Testis (tissue), 3 donors: ENCODE results near the gene LUZP2. TPM values are rescaled to one million over a fixed set of nuclear protein-coding genes. Genes with fewer than 3 reads are reported as not detected.

Experiments
- DNase-seq: peaks from one replicate; pipeline ENCODE4 v3.0.0-alpha.2; 2019
- H3K27ac ChIP-seq, 2 donors: fragments of 200-600 bp; sonication (generic); one replicate each; pipeline ENCODE4 v1.5.1; 2019
- H3K27me3 ChIP-seq: fragments of 200-600 bp; sonication (generic); one replicate; pipeline ENCODE4 v1.5.1; 2019
- H3K36me3 ChIP-seq: fragments of 200-600 bp; sonication (generic); one replicate; pipeline ENCODE4 v1.5.1; 2017; ENCODE audit warnings: low read depth; ENCODE audit errors: missing control alignments
- H3K4me1 ChIP-seq: fragments of 200-600 bp; sonication (generic); one replicate; pipeline ENCODE4 v1.5.1; 2019
- H3K4me3 ChIP-seq, 2 donors: fragments of 200-600 bp; sonication (generic); one replicate each; pipeline ENCODE4 v1.5.1; 2017 to 2019
- H3K9me3 ChIP-seq: fragments of 200-600 bp; sonication (generic); one replicate; pipeline ENCODE4 v1.5.1; 2017
- CTCF ChIP-seq, 3 experiments: fragments of 450-650 bp in 2 of 3; fragments of 200-600 bp in 1 of 3; sonication (generic) in 1 of 3; IDR thresholded peaks; one replicate each; pipeline ENCODE4 v1.5.1; 2016 to 2019; ENCODE audit warnings: antibody characterized with exemption in 3 of 3, mild to moderate bottlenecking in 2 of 3, moderate library complexity in 1 of 3
- POLR2A ChIP-seq: fragments of 450-650 bp; IDR thresholded peaks from one replicate; pipeline ENCODE4 v1.6.1; 2017; ENCODE audit warnings: antibody characterized with exemption, mild to moderate bottlenecking, moderate library complexity
- WGBS, 2 donors: methylation state at CpG; one replicate each; pipeline ENCODE4 v1.1.5; 2018; 5-methylcytosine and 5-hydroxymethylcytosine counted together
- intact Hi-C: fragments of 100-400 bp; cut with DNase I; formaldehyde crosslinking; loops from one replicate; pipeline ENCODE4 v1.15.1; 2023; ENCODE audit warnings: low total_unique reads
- polyA plus RNA-seq: library from polyadenylated mRNA; stranded (reverse); fragments of 350-450 nt; fragmentation: Illumina TruSeq; extraction: RNeasy Lipid Tissue Mini Kit (QIAGEN cat#74804); gene quantifications from one replicate; pipeline ENCODE4 v1.2.3, GENCODE V29; 2014; ENCODE audit warnings: low read depth, low replicate concordance; ENCODE audit not compliant: insufficient read depth
- total RNA-seq, 2 donors: library from RNA; depleted of rRNA; stranded (reverse); fragments of >200 nt; gene quantifications; one replicate each; pipeline ENCODE4 v1.2.3, GENCODE V29; 2016

The LUZP2 gene
- total and polyA plus RNA-seq, 3 donors from 2014 or later: 0.63 to 0.98 (median 0.74) TPM

- no peak overlapping the region for H3K4me3 ChIP-seq
- intact Hi-C loops: no loop called here
- no peaks in the 10 kb centered on the region for H3K4me1 ChIP-seq
- H3K36me3 ChIP-seq: no peaks in the 10 kb centered on the region
- DNase-seq: no peak
- H3K27ac ChIP-seq: no peak overlapping the region
- 93 to 100% methylated on average over 1 of the region's 1 CpG for WGBS, 2 donors
- no peaks in the 10 kb centered on the region for H3K9me3 ChIP-seq
- no peaks in the 10 kb centered on the region for H3K27me3 ChIP-seq
- TF ChIP-seq POLR2A (no peak), CTCF (IDR thresholded peaks at IDR 0.05) (no peak)
Observed at GRCh38 chr11:24572376-24572775, 75.5 kb downstream of the LUZP2 start.

GRCh38 chr11:24574461-24574860, 77.6 kb downstream of the LUZP2 start:
- 70 to 77% methylated on average over 1 of the region's 1 CpG for WGBS, 2 donors
- Histone ChIP-seq H3K9me3 (no peaks in the 10 kb centered on the region), H3K36me3 (no peaks in the 10 kb centered on the region), H3K27me3 (no peaks in the 10 kb centered on the region), H3K4me1 (no peaks in the 10 kb centered on the region), H3K27ac (no peak overlapping the region), H3K4me3 (no peak overlapping the region)
- intact Hi-C loops: no loop called here
- no peak for DNase-seq
- TF ChIP-seq POLR2A: no peak
- TF ChIP-seq CTCF (IDR thresholded peaks at IDR 0.05): no peak

- Histone ChIP-seq H3K27ac (no peak overlapping the region), H3K27me3 (no peaks in the 10 kb centered on the region), H3K4me1 (no peaks in the 10 kb centered on the region), H3K4me3 (no peak overlapping the region), H3K9me3 (no peaks in the 10 kb centered on the region), H3K36me3 (no peaks in the 10 kb centered on the region)
- no peak for TF ChIP-seq POLR2A
- TF ChIP-seq CTCF (IDR thresholded peaks at IDR 0.05): no peak
- intact Hi-C loops: no loop called here
- no peak for DNase-seq
- WGBS, 2 donors: 63 to 64% methylated on average over 2 of the region's 2 CpGs
Observed at GRCh38 chr11:24575392-24575791, 78.5 kb downstream of the LUZP2 start.

GRCh38 chr11:24585192-24585591, 88.3 kb downstream of the LUZP2 start:
- no peaks in the 10 kb centered on the region for H3K27me3 ChIP-seq
- 86 to 90% methylated on average over 1 of the region's 1 CpG for WGBS, 2 donors
- H3K9me3 ChIP-seq: no peaks in the 10 kb centered on the region
- intact Hi-C loops: no loop called here
- no peak for DNase-seq
- H3K36me3 ChIP-seq: no peaks in the 10 kb centered on the region
- H3K4me1 ChIP-seq: no peaks in the 10 kb centered on the region
- H3K27ac ChIP-seq: no peak overlapping the region
- no peak overlapping the region for H3K4me3 ChIP-seq
- no peak for TF ChIP-seq CTCF (IDR thresholded peaks at IDR 0.05)
- TF ChIP-seq POLR2A: no peak

- no peak for TF ChIP-seq POLR2A
- Histone ChIP-seq H3K27me3 (no peaks in the 10 kb centered on the region), H3K9me3 (no peaks in the 10 kb centered on the region), H3K27ac (no peak overlapping the region), H3K36me3 (no peaks in the 10 kb centered on the region), H3K4me1 (no peaks in the 10 kb centered on the region), H3K4me3 (no peak overlapping the region)
- DNase-seq: no peak
- intact Hi-C loops: no loop called here
Observed at GRCh38 chr11:24587635-24588034, 90.8 kb downstream of the LUZP2 start.
